HG03025 (cell line): ENCODE measurements around the gene PLCXD3.

Experiments used
- ATAC-seq: cut with Tn5 transposase; IDR thresholded peaks from one replicate; pipeline ENCODE4 v1.9.1; 2021; ENCODE audit warnings: mild to moderate bottlenecking, moderate library complexity; ENCODE audit not compliant: unreplicated experiment, low FRiP score

Gene PLCXD3

GRCh38 chr5:41416336-41416735 lies 94.1 kb downstream of the PLCXD3 start:
- no peak for ATAC-seq

GRCh38 chr5:41415242-41415641 lies 95.2 kb downstream of the PLCXD3 start:
- ATAC-seq: no peak

- no peak for ATAC-seq
Observed at GRCh38 chr5:41414598-41414997, 95.8 kb downstream of the PLCXD3 start.

- ATAC-seq: no peak
Observed at GRCh38 chr5:41413074-41413473, 97.3 kb downstream of the PLCXD3 start.

GRCh38 chr5:41412496-41412895 lies 97.9 kb downstream of the PLCXD3 start:
- no peak for ATAC-seq

- no peak for ATAC-seq
Observed at GRCh38 chr5:41410737-41411136, 99.7 kb downstream of the PLCXD3 start.

- no peak for ATAC-seq
Observed at GRCh38 chr5:41410307-41410706, 100.1 kb downstream of the PLCXD3 start.

- no peak for ATAC-seq
Observed at GRCh38 chr5:41408676-41409443, 101.5 kb downstream of the PLCXD3 start.

GRCh38 chr5:41406936-41407335 lies 103.5 kb downstream of the PLCXD3 start:
- ATAC-seq: no peak

GRCh38 chr5:41406424-41406823 lies 104.0 kb downstream of the PLCXD3 start:
- no peak for ATAC-seq

GRCh38 chr5:41404757-41405156 lies 105.6 kb downstream of the PLCXD3 start:
- ATAC-seq: no peak

GRCh38 chr5:41403846-41404245 lies 106.6 kb downstream of the PLCXD3 start:
- ATAC-seq: no peak

GRCh38 chr5:41402845-41403244 lies 107.6 kb downstream of the PLCXD3 start:
- no peak for ATAC-seq

- ATAC-seq: no peak
Observed at GRCh38 chr5:41399839-41400238, 110.6 kb downstream of the PLCXD3 start.

- ATAC-seq: no peak
Observed at GRCh38 chr5:41392016-41392415, 118.4 kb downstream of the PLCXD3 start.

- ATAC-seq: no peak
Observed at GRCh38 chr5:41374631-41375030, 135.8 kb downstream of the PLCXD3 start.

GRCh38 chr5:41373230-41373629 lies 137.2 kb downstream of the PLCXD3 start:
- ATAC-seq: no peak

- ATAC-seq: no peak
Observed at GRCh38 chr5:41371738-41372137, 138.7 kb downstream of the PLCXD3 start.

- ATAC-seq: no peak
Observed at GRCh38 chr5:41370482-41370881, 139.9 kb downstream of the PLCXD3 start.

- ATAC-seq: no peak
Observed at GRCh38 chr5:41369799-41370198, 140.6 kb downstream of the PLCXD3 start.

- no peak for ATAC-seq
Observed at GRCh38 chr5:41368158-41368557, 142.2 kb downstream of the PLCXD3 start.

- no peak for ATAC-seq
Observed at GRCh38 chr5:41365369-41365768, 145.0 kb downstream of the PLCXD3 start.

- no peak for ATAC-seq
Observed at GRCh38 chr5:41364346-41364745, 146.1 kb downstream of the PLCXD3 start.
